HL-60 (cell line): ENCODE measurements around the gene MAPRE2.

ENCODE experiments used
- CTCF ChIP-seq: IDR thresholded peaks from one replicate; pipeline ENCODE4 v1.5.1; 2011; ENCODE audit warnings: low read length, control low read depth, inconsistent platforms; ENCODE audit not compliant: insufficient read depth
- POLR2AphosphoS5 ChIP-seq: IDR thresholded peaks from 2 replicates; pipeline ENCODE4 v1.6.1; 2012; ENCODE audit warnings: low read depth
- REST ChIP-seq: IDR thresholded peaks from 2 replicates; pipeline ENCODE4 v1.6.1; 2012; ENCODE audit warnings: low read depth; ENCODE audit not compliant: insufficient replicate concordance
- SPI1 ChIP-seq: IDR thresholded peaks from 2 replicates; pipeline ENCODE4 v1.6.1; 2012; ENCODE audit warnings: low read depth, mild to moderate bottlenecking, borderline replicate concordance

GRCh38 chr18:35179906-35180305 is 138.7 kb downstream of the MAPRE2 start:
- no peak for TF ChIP-seq CTCF
- no peak for TF ChIP-seq POLR2AphosphoS5
- no peak for TF ChIP-seq REST
- TF ChIP-seq SPI1 = no peak
